HG03175 (cell line): ENCODE data around the gene CARD19.
"Not testable (repeated sequence)": the region's sequence is repeated elsewhere in the genome, so short reads cannot be mapped to it uniquely, and the experiment has no call there.

Experiments used
- ATAC-seq: cut with Tn5 transposase; IDR thresholded peaks from one replicate; pipeline ENCODE4 v1.9.1; 2021; ENCODE audit warnings: mild to moderate bottlenecking, moderate library complexity; ENCODE audit not compliant: unreplicated experiment

The CARD19 gene

DNA sequence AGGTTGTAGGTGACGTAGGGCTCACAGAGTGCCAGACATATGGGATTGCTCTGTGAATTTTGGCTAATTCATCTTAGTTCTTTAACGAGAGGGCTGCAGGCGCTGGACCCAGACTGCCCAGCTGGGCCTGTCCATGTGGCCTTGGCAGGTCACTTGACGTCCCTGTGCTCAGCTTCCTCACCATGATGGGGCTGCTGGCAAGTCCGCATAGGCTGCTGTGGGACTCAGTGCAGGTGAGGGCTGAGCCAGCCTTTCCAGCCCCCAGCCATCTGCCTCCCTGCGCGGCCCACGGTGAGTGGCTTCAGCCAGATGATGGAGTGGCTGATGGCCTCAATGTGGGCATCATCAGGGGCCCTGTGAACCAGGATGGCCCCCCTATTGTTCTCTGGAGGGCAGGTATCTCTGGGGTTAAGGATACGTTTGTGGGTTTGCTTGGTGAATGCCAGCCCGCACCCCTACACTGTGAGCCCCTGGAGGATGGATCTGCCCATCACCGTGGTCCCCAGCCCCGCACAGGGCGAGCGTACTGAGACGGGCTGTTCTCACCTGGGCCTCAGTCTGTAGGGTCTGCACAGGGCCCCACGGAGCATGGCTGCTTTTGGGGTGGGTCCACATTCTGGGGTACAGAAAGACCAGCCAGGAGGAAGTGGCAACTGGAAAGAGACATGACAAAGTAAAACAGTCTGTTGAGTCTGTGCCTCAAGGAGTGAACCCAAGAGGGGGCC is 3.7 kb downstream of the CARD19 start:
- ATAC-seq: no peak

DNA sequence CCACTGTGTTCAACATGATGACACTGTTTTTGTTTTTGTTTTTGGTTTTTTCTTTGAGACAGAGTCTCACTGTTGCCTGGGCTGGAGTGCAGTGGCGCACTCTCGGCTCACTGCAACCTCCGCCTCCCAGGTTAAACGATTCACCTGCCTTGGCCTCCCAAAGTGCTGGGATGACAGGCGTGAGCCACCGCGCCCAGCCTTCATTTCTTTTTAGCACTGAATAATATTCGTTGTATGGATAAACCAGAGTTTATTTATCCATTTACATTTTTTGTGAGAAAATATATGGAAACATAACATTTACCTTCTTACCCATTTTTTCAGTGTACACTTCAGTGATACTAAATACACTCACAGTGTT is 4.2 kb downstream of the CARD19 start:
- ATAC-seq: no peak

DNA sequence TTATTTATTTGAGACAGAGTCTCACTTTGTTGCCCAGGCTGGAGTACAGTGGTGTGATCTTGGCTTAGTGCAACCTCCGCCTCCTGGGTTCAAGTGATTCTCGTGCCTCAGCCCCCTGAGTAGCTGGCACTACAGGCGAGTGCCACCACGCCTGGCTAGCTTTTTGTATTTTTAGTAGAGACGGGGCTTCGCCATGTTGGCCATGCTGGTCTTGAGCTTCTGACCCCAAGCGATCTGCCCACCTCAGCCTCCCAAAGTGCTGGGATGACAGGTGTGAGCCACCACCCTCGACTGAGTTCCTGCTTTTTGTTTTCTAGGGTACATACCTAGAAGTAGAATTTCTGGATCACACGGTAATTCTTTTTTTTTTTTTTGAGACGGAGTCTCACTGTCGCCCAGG is 5.1 kb downstream of the CARD19 start:
- not testable (repeated sequence) for ATAC-seq

DNA sequence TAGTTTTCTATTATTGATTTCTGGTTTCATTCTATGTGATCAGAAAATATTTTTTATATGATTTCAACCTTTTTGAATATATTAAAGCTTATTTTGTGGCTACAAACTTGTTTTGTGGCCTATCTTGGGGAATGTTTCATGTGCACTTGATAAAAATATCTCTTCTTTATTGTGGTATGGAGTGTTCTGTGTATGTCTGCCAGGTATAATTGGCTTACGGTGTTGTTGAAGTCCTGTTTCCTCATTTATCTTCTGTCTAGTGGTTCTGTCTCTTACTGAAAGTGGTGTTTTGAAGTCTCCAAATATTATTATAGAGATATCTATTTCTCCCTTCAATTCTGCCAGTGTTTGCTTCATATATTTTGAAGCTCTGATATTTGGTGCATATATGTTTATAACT is 9.6 kb downstream of the CARD19 start:
- ATAC-seq: no peak

GRCh38 chr9:93107151-93107824 is 11.3 kb downstream of the CARD19 start:
- no peak for ATAC-seq

GRCh38 chr9:93107825-93108161 is 11.8 kb downstream of the CARD19 start:
- ATAC-seq: no peak

- no peak for ATAC-seq
Observed at GRCh38 chr9:93108291-93109041, 12.4 kb downstream of the CARD19 start.

DNA sequence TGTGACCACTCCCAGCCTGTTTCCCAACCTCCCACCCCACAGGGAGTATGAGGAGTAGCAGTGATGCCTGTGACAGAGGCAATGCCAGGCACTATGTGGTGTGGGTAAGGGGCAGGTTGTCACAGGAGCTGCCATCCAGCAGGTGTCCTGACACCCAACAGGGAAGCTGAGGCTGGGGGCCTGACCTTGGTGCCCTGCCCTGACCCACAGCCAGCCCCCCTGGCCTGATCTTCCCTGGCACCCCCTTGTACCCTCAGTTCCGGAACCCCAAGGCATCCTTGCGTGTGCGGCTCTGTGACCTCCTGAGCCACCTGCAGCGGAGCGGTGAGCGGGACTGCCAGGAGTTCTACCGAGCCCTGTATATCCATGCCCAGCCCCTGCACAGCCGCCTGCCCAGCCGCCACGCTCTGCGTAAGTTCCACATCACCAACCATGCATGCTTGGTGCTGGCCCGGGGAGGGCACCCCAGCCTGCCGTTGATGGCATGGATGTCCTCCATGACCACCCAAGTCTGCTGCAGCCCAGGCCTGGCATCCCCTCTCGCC is 14.4 kb downstream of the CARD19 start:
- no peak for ATAC-seq

DNA sequence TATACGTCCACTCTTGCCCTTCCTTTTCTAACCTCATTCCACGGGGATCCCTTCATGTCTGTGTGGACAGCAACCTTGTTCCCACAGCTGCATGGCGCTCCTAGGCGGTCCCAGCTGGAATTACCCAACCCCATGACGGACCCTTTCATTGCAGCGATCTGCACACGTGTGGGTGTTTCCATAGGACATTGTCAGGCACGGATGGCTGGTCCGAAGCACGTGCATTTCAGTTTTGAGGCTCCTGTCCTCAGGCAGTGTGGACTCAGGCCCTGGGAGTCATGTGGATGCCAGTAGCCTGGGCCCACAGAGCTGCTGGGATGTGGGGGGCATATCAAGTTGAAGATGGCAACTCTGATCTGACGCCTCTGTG is 15.0 kb downstream of the CARD19 start:
- ATAC-seq: no peak

DNA sequence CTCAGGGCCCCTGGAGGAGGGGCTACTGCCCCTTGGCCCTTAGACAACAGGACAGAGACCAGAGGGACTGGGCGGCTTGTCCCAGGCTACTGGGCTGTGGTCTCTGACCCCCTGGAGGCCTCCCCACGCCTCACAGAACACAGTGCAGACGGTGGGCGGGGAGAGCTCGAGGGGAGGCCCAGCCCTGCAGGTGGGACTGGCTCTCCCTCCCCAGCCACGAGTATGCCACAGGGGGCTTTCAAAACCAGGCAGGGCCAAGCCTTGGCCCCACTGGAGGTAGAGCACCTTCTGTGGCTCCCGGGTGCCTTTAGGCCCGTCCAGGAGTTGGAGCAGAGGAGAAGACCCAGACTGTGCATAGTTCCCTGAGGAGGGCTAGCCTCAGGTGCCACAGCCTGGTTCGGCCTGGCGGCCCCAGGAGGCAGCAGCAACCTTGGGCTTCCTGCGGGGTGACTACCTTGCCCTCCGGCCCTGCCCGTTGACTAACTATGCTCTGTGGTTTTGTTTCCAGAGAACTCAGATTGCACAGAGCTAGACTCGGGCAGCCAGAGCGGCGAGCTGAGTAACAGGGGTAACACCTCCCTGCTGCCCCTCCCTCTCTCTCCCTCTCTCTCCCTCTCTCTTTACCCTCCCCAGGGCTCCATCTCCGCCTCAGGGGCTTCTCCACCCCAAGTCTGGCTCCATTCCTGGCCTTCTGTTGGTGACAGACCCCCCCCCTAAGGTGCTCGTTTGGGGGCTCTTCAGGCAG is 15.5 kb downstream of the CARD19 start:
- ATAC-seq: no peak

DNA sequence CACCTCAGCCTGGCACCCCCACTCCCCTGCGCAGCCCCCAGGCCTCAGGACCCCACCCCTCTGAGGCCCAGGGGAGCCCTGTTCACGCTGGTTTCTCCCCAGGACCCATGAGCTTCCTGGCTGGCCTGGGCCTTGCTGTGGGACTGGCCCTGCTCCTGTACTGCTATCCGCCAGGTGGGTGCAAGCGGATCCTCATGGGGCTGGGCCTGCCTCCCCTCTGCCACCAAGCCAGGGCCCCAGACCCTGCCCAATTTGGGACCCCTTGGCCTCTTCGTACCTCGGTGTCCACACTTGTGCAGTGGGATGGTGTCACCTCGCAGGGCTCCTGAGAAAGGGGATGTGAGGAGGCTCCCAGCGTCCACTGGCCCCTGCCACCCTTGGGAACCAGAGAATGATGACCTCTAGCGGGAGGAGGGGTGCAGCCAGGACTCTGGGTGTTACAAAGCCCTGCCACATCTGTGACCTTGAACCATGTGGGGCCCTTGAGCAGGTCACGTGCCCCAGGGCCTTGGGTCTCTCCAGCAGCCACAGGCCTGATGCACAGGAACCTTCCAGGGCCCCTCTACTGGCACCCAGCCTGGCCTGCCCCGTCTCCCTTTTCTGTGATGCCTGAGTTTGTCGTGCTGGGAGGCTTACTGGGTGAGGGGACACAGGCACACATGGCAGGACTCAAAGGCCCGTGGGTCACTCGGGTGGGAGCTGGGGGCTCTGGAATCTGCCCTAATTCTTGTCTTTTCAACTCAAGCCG is 16.3 kb downstream of the CARD19 start:
- no peak for ATAC-seq

GRCh38 chr9:93112864-93113389 is 16.9 kb downstream of the CARD19 start:
- ATAC-seq: no peak

DNA sequence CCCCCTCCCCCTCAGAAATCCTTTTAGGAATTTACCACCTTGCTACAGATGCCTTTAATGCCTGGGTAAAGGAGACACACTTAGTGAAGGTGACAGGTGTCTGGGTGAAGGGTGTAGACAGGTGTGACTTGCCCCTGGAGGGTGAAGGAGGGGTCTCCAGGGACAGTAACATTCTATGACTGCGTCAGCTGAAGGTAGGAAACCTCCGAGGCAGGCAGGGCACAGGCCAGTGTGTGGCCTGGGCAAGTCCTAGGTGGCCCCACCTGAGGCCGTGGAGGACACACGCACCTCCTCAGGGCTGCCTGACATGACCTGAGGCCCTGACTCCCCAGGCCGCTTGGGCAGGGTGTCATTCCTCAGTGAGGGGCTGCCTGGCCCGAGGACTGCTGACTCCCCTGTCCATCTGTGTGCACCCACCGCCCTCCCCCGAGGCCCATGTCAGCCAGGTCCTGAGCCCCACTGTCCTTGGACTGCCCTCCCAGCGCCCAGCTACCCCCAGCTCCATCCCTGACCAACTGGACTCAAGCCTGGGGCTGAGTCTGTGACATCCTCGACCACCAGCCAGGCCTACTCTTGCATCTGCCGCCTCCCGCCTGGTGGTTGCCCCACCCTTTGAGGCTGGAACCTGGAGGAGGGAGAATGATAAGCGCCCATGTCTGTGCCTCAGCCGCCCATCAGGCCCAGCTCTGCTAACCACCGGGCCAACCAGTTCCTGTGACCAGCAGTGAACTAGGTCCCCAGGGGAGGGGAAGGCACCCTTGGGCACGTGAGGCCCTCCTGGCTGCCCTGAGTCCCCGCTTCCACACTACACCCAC is 18.4 kb downstream of the CARD19 start:
- ATAC-seq: no peak

- no peak for ATAC-seq
Observed at GRCh38 chr9:93114984-93115335, 18.9 kb downstream of the CARD19 start.

- ATAC-seq: no peak
Observed at GRCh38 chr9:93115486-93116071, 19.6 kb downstream of the CARD19 start.

GRCh38 chr9:93116072-93116961 is 20.3 kb downstream of the CARD19 start:
- no peak for ATAC-seq

- ATAC-seq: not testable (repeated sequence)
Observed at GRCh38 chr9:93117521-93117920, 21.5 kb downstream of the CARD19 start.
